ENCODE measurements around the gene ILRUN. TPM values are rescaled to one million over a fixed set of nuclear protein-coding genes. Genes with fewer than 3 reads are reported as not detected.

Gene ILRUN
- total and polyA plus RNA-seq, 2 of the 8 experiments (the other 6 are each of a cell fraction or from before 2014, with no cell fraction given), result 39.2 to 81.2 TPM

DNA sequence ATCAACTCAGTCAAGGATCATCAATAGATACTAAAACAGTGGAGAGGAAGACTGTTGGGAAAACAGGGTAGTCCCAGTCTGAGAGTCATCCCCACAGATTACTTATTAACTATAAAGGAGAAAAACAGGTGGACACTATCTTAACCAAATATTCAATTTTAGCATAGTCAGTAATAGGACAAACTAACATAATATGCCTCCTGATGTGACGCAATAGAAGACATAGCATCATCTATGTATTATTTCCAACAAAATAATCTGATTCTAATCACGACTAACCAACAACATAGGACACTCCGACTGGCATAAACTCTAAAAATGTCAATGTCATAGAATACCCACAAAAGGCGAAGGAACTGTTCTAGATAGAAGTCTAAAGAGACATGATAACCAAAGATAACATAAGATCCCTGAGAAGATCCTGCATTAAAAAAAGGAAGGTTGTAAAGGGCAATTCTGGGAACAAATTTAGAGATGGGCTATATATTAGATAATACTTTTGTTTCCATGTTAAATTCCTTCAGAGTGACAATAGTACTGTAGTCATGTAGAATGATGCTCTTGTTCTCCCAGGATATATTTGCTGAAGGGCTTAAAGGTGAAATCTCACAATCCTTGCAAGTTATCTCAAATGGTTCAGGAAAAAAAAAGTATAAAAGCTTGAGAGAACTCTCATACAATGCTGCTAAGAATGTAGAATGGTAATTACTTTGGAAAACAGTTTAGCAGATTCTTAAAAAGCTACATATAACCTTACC lies 28.9 kb downstream of the ILRUN start:
- Histone ChIP-seq H3K4me1 (replicated peaks in 1 of 4; ENCODE audit: control insufficient read depth in 3 of 4, insufficient read depth in 4 of 4, low read length in 3 of 4) (peaks cover 0 to 3% (median 0%) of the 10 kb centered on the region in 4 experiments; a peak in 2 of 7 replicates), H3K36me3 (ENCODE audit: control insufficient read depth in 2 of 4, insufficient read depth in 4 of 4, low read length in 3 of 4) (no peaks in the 10 kb centered on the region), H3K23me2 (ENCODE audit: low read depth, low read length) (no peaks in the 10 kb centered on the region), H3K79me2 (ENCODE audit: control insufficient read depth in 1 of 2, insufficient read depth in 2 of 2, low read length in 2 of 2) (peaks cover 0 to 92% of the 10 kb centered on the region in 2 experiments; a peak in 2 of 4 replicates), H2AFZ (ENCODE audit: low read length) (no peak overlapping the region), H4K20me1 (replicated peaks in 1 of 2; ENCODE audit: control insufficient read depth in 1 of 2, insufficient read depth in 2 of 2, low read length in 2 of 2) (peaks cover 0 to 5% of the 10 kb centered on the region in 2 experiments), H3K9me3 (ENCODE audit: insufficient read depth in 2 of 2, low read depth in 1 of 2, low read length in 1 of 2) (0 out of 4 replicates have a peak, but pooled peaks cover 0 to 2% of the 10 kb centered on the region in 2 experiments), H3K56ac (replicated peaks; ENCODE audit: insufficient read length, low read depth, low read length) (no peak overlapping the region), H4K91ac (replicated peaks; ENCODE audit: insufficient read length, low read length) (no peak overlapping the region), H2BK120ac (replicated peaks; ENCODE audit: low read depth, low read length) (no peak overlapping the region), H2BK5ac (ENCODE audit: low read depth, low read length) (no peak overlapping the region), H3K4me3 (ENCODE audit: extremely low read depth in 1 of 4, insufficient read depth in 2 of 4, low read depth in 3 of 4, low read length in 4 of 4) (no peak overlapping the region), H4K5ac (ENCODE audit: insufficient read length, low read depth, low read length) (no peak overlapping the region), H3K18ac (ENCODE audit: extremely low read depth, low read length) (no peak overlapping the region), H3K79me1 (ENCODE audit: low read depth, low read length) (peaks cover 2% of the 10 kb centered on the region), H2AK5ac (ENCODE audit: low read depth, low read length) (no peak overlapping the region), H2BK20ac (ENCODE audit: low read length) (no peak overlapping the region), H2BK12ac (ENCODE audit: low read depth, low read length) (no peak overlapping the region), H2BK15ac (ENCODE audit: low read length) (no peak overlapping the region), H3K9ac (replicated peaks in 1 of 4; ENCODE audit: extremely low read depth in 1 of 4, low read depth in 3 of 4, low read length in 3 of 4) (no peak overlapping the region), H3K4ac (replicated peaks; ENCODE audit: insufficient read length, low read depth, low read length) (no peak overlapping the region), H3K4me2 (ENCODE audit: insufficient read depth in 1 of 2, low read depth in 2 of 2, low read length in 2 of 2) (no peak overlapping the region), H3K27me3 (replicated peaks in 1 of 4; ENCODE audit: control insufficient read depth in 3 of 4, extremely low read depth in 1 of 4, insufficient read depth in 3 of 4, low read length in 3 of 4) (no peaks in the 10 kb centered on the region), H3K14ac (ENCODE audit: insufficient read length) (no peak overlapping the region), H4K8ac (ENCODE audit: extremely low read depth, insufficient read depth, low read length) (no peak overlapping the region), H3K27ac (ENCODE audit: low read depth, low read length) (no peak overlapping the region), H3K23ac (ENCODE audit: insufficient read length) (no peak overlapping the region)
- TF ChIP-seq RFX5 (IDR thresholded peaks at IDR 0.05; ENCODE audit: borderline replicate concordance, low read depth, low read length), result no peak
- no peak for TF ChIP-seq CEBPB (IDR thresholded peaks at IDR 0.05; ENCODE audit: low read depth, low read length)
- TF ChIP-seq POLR2AphosphoS5 (IDR thresholded peaks at IDR 0.05; ENCODE audit: low read depth, low read length), result no peak
- TF ChIP-seq TAF7 (optimal IDR thresholded peaks at IDR 0.05; ENCODE audit: borderline replicate concordance, low read depth, low read length), result no peak
- TF ChIP-seq EZH2 (IDR thresholded peaks at IDR 0.05; ENCODE audit: low read depth, low read length, severe bottlenecking), result no peak
- no peak for TF ChIP-seq POU5F1 (IDR thresholded peaks at IDR 0.05; ENCODE audit: low read depth, low read length)
- no peak for TF ChIP-seq RBBP5 (IDR thresholded peaks at IDR 0.05; ENCODE audit: borderline replicate concordance, low read depth, low read length)
- no peak for TF ChIP-seq SP1 (IDR thresholded peaks at IDR 0.05; ENCODE audit: low read depth, low read length)
- no peak for TF ChIP-seq JUND (IDR thresholded peaks at IDR 0.05; ENCODE audit: low read length)
- TF ChIP-seq CHD2 (IDR thresholded peaks at IDR 0.05; ENCODE audit: low read length), result no peak
- TF ChIP-seq FOSL1 (IDR thresholded peaks at IDR 0.05; ENCODE audit: insufficient read depth, low read depth, low read length), result no peak
- TF ChIP-seq BCL11A (IDR thresholded peaks at IDR 0.05; ENCODE audit: low read depth in 2 of 2, low read length in 2 of 2), result no peak
- DNase-seq (ENCODE audit: low read depth in 1 of 2, low spot score in 2 of 2), result no peak
- 93% methylated on average over 4 of the region's 4 CpGs; no CpG with 5 or more reads in 1 of the 2 experiments for WGBS, 2 experiments (ENCODE audit: extremely low coverage in 1 of 2, insufficient coverage in 1 of 2, insufficient read length in 1 of 2, insufficient replicate concordance in 2 of 2, low coverage in 1 of 2, low lambda C conversion rate in 2 of 2, missing lambda C conversion rate in 1 of 2)
- CTCF ChIA-PET (ENCODE audit: partially characterized antibody), result interaction anchor here (1.3 kb wide), 1 partner anchor 29 kb away, joined by 3 read pairs; the partner anchor contains the start of gene ILRUN
- no peak for FAIRE-seq
- POLR2A ChIA-PET (ENCODE audit: partially characterized antibody), result interaction anchor here (1.0 kb wide), 1 partner anchor 11 kb away, joined by 3 read pairs; no protein-coding TSS in a partner anchor
